Measurements from ENCODE around the gene PLCH1.
"Not testable (repeated sequence)": the region's sequence is repeated elsewhere in the genome, so short reads cannot be mapped to it uniquely, and the experiment has no call there.

The PLCH1 gene

GRCh38 chr3:155407331-155407730, 337.5 kb downstream of the PLCH1 start:
- H3K27ac ChIP-seq = no peak overlapping the region
- TF ChIP-seq, protein P1, sequence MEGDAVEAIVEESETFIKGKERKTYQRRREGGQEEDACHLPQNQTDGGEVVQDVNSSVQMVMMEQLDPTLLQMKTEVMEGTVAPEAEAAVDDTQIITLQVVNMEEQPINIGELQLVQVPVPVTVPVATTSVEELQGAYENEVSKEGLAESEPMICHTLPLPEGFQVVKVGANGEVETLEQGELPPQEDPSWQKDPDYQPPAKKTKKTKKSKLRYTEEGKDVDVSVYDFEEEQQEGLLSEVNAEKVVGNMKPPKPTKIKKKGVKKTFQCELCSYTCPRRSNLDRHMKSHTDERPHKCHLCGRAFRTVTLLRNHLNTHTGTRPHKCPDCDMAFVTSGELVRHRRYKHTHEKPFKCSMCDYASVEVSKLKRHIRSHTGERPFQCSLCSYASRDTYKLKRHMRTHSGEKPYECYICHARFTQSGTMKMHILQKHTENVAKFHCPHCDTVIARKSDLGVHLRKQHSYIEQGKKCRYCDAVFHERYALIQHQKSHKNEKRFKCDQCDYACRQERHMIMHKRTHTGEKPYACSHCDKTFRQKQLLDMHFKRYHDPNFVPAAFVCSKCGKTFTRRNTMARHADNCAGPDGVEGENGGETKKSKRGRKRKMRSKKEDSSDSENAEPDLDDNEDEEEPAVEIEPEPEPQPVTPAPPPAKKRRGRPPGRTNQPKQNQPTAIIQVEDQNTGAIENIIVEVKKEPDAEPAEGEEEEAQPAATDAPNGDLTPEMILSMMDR (conservative IDR thresholded peaks at IDR 0.05) = no peak

GRCh38 chr3:155404486-155404885, 340.4 kb downstream of the PLCH1 start:
- TF ChIP-seq, protein P1 (conservative IDR thresholded peaks at IDR 0.05) = no peak
- no peak overlapping the region for H3K27ac ChIP-seq

DNA sequence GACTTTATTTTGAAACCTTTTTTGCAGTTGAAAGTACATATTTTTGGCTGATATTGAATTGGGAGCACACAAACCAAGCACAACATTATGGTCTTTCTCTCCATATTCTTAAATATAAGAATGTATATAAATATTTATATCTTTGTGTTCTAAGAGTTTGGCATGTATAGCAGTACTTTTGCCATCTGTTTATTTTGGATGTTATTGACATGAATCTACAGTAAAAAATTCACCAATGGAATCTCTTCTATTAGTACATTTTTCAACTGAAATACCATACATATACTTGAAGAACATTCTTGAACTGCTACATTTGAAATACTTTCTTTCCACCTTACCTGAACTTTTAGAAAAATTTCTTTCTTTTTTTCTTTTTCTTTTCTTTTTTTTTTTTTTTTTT, 342.2 kb downstream of the PLCH1 start:
- TF ChIP-seq, protein P1 (conservative IDR thresholded peaks at IDR 0.05) = no peak
- no peak overlapping the region for H3K27ac ChIP-seq

DNA sequence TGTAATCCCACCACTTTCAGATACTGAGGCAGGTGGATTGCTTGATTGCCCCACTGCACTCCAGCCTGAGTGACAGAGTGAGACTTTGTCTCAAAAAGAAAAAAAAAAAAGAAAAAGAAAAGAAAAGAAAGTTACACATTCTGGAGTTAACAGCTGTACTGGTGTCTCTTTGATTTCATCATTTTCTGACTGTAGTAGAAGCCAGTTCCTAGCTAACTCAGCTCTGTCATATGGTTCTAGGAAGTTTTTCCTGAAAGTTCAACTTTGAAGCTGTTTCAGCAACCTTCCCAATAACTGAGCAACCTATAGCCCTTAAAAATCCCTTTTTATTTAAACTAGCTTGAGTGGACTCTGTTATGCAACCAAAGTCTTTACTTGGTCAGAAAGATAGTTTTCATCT, 346.8 kb downstream of the PLCH1 start:
- no peak overlapping the region for H3K27ac ChIP-seq
- TF ChIP-seq, protein P1 (conservative IDR thresholded peaks at IDR 0.05) = no peak

DNA sequence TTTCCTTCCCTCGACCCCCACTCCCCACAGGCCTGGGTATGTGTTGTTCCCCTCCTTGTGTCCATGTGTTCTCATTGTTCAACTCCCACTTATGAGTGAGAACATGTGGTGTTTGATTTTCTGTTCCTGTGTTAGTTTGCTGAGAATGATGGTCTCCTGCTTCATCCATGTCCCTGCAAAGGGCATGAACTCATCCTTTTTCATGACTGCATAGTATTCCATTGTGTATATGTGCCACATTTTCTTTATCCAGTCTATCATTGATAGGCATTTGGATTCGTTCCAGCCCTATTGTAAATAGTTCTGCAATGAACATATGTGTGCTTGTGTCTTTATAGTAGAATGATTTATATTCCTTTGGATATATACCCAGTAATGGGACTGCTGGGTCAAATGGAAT, 350.0 kb downstream of the PLCH1 start:
- not testable (repeated sequence) for H3K27ac ChIP-seq

DNA sequence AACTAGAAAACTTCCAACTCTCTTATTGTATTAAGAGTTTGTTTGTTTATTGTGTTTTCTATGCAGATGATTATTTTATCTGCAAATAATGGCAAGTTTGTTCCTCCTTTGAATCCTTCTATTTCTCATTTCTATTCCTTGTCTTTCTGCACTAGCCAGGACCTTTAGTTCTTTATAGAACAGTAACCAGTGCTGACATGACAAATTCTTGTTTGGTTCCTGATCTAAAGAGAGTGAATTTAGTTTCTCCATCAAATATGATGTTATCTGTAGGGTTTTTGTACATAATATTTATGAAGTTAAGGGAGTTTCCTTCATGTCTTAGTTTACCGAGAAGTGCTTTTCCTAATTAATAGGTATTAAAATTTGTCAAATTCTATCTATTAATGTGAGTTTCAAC, 350.6 kb downstream of the PLCH1 start:
- TF ChIP-seq, protein P1 (conservative IDR thresholded peaks at IDR 0.05) = no peak
- no peak overlapping the region for H3K27ac ChIP-seq

DNA sequence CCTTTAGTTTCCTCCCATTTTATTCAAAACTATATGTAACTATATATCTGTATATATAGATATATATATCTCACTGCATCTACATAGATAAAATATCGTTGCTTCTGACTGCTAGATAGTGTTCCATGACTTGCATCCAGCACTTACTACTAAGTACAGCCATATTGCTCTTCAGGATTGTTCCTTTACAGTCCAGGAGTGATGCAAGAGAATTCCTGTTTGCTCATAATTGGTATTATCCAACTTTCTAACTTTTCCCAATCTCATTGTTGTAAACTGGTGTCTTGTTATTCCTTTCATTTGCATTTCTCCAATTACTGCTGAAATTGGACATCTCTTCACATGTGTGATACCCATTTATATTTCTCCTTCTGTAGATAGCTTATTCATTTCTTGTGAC, 351.6 kb downstream of the PLCH1 start:
- H3K27ac ChIP-seq = no peak overlapping the region
- TF ChIP-seq, protein P1 (conservative IDR thresholded peaks at IDR 0.05) = no peak

DNA sequence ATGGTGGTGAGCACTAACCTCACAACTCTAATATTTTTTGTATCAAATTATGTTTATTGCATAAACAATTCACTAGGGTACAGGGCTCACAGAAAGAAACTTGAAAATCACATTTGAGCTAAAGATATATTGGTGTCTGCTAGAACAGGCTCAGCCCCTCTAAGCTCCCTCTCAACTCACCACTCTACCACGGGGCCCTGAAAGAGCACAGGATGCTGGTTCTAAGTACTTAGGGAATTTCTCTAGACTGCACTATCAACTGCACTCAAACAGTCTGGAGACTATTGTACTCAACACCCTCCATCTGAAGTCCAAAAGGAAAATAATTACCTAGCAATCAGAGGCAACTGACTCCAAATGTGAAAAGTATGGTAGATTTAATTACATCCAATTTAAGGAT, 352.7 kb downstream of the PLCH1 start:
- TF ChIP-seq, protein P1 (conservative IDR thresholded peaks at IDR 0.05) = no peak
- H3K27ac ChIP-seq = no peak overlapping the region

Data from VCaP (cell line).